T-helper 9 cell (primary cell): ENCODE data around the gene UBE2G1.
A peak's percentile ranks its signal among the peaks of the same experiment; 100 is the strongest.

Experiments
- DNase-seq: peaks from one replicate; pipeline ENCODE4 v3.0.0-alpha.2; 2020

The UBE2G1 gene

DNA sequence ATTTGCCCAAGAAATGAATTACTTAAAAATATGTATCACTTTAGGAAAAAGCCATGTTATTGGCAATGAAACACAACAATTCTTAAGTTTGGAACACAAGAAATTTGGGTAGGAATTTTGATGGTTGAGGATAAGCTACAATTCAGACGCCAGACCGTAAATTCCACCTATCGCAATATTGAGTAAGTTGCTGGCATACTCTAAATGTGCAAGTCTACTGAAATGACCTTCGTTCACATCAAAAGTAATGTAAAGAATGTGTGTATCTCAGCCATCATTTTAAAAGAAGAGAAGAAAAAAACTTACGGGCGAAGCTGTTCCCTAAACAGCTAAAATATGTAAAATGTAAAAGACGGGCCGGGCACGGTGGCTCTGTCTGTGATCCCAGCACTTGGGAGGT is 33.4 kb downstream of the UBE2G1 start:
- no peak for DNase-seq

DNA sequence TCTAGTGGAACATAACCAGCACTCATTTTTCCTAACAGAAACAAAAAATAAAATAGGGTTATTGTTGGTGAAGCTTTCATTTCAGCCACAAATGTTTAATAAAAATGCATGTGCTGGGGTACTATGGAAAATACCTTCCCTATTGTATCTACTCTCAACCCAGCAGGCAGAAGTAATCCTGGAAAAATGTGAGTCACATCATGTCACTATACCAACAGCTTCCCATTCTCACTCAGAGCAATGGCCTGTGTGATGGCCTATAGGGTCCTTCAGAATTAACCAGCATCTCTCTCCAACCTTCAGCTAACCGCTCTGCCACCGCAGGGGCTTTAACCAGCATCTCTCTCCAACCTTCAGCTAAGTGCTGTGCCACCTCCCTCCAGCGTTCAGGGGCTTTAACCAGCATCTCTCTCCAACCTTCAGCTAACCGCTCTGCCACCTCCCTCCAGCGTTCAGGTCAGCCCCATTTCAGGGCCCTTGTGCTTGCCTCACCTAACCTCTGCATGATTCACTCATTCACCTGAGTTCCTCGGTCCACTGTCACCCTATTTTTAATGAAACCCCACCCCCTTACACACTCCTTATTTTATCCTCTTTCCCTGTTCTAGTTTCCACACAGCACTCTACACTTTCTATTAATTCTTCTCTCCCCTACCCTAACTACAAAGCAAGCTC is 34.0 kb downstream of the UBE2G1 start:
- DNase-seq = no peak

DNA sequence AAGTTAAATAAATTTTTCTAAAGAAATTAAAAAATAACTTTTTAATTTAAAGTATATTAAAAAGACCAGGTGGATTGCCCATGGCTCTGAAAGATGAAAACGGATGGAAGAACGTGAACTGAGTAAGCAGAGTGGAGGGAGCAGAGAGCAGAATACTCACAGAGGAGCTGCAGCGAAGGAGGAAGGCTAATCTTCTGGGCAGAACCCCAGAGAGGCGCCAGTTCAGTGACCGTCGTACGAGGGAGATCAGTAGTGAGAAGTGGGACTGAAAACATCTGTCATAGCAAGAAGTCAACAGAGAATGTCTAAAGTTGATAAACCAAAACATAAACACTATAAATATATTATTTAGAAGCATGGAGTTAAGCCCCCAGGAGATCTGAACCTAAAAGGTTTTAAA is 34.9 kb downstream of the UBE2G1 start:
- no peak for DNase-seq

DNA sequence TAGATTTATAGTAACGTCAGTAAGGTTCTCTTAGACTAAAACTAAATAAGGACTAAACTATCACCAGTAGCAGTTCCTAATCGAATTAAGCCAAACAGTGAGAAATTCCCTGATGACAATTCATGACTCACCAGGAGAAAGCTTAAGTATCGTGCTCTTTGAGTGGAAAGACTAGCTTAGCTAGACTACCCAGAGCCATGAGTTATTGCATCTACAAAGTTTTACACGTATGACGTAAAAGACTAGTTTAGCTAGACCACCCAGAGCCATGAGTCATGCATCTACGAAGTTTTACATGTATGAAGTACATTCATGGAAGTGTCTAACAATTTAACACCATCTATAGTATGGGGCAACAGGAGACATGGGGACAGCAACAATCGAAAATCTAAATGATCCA is 36.6 kb downstream of the UBE2G1 start:
- no peak for DNase-seq

DNA sequence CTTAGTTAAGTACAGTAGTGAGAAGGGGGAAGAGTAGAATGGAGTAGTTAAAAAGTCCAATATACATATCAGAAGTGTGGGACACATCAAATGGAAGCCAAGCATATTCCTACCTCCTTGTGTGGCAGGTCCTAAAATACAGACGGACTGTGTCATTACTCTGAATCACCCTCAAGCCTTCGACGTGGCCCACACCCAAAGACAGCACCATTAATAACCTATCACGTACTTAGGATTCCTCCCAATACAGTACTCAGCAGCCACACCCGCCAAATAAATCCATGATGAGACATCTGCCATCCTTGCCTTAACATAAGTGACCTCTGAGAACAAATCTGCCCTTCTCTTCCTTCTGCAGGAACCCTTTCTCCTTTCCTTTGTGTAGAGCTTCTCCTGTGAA is 38.9 kb downstream of the UBE2G1 start:
- DNase-seq = no peak

DNA sequence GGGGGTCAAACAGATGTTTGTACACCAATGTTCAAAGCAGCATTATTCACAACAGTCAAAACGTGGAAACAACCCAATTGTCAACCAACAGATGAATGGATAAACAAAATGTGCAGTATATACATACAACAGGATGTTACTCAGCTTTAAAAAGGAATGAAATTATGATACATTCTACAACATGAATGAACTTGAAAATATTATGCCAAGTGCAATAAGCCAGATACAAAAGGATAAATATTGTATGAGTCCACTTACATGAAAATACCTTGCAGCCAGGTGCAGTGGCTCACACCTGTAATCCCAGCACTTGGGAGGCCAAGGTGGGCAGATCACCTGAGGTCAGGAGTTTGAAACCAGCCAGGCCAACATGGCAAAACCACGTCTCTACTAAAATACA is 39.9 kb downstream of the UBE2G1 start:
- no peak for DNase-seq

DNA sequence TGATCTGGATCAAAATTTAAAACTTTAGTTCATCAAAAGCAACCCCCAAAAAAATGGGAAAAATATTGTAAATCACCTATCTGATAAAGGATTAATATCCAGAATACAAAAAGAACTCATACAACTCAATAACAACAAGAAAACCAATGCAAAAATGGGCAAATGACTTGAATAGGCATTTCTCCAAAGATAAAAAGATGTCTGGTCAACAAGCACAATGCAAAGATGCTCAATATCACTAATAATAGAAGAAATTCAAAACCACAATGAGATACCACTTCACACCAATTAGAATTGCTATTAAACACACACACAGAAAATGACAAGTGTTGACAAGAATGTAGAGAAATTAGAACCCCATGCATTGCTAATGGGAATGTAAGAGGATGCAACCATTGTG is 40.4 kb downstream of the UBE2G1 start:
- no peak for DNase-seq

DNA sequence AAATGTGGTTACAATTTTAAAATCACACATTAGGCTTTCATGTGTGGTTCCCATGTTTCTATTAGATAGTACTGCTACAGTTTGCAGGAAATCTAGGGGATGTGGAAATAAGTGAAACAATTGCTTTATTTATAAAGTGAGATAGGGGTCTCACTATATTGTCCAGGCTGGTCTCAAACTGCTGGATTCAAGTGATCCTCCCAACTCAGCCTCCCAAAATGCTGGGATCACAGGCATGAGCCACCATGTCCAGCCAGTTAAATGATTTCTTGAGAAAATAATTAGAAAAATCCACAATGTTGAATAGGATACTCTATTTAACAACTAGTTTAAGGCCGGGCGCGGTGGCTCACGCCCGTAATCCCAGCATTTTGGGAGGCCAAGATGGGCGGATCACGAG is 42.0 kb downstream of the UBE2G1 start:
- DNase-seq = no peak

DNA sequence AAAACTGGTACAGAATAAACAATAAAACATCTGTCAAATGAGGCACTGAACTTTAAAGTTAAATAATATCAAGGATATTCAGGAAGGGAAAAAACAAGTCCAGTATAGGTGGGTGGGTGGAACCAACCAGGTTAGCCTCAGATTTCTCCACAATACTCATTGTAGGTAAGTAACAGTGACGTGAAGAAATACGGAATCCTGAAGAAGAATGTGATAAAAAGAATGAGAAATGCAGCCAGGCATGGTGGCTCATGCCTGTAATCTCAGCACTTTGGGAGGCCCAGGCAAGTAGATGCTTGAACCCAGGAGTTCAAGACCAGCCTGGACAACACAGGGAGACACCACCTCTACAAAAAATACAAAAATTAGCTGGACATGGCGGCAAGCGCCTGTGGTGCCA is 47.3 kb downstream of the UBE2G1 start:
- no peak for DNase-seq

DNA sequence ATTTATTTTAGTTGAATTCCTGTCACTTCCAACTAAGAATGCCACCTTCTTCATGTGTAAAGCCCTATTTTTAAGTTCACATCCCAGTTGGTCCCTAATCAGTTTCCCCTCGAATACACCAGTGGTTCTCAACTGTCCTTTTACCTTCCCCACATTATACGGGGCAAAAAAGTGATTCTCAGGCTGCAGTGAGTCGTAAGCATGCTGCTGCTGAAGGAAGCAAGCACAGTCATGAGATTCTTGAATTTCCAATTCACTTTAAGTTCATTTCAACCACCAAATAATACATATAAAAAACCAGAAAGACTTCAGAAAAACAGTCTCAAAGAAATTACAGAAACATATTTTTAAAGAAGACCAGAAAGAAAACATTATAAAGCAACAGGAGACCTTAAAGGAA is 47.9 kb downstream of the UBE2G1 start:
- no peak for DNase-seq

DNA sequence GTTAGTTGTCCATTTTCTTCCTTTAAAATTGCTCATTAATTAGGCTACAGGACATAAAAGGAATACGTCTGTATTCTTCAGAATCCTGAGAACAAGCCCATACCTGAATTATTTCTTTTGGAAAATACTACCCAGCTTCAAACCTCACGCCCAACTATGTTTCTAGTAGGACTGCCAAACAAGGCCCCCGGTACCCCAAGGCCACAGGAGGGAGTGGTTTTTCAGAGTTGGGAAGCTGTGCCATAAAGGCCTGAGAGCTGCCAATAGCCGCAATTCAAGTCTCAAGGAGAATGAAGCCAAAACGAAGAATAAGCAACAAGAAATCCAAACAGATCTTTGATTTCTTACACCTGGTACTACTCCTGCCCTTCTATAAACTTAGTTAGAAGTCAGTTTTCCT is 48.3 kb downstream of the UBE2G1 start:
- no peak for DNase-seq

DNA sequence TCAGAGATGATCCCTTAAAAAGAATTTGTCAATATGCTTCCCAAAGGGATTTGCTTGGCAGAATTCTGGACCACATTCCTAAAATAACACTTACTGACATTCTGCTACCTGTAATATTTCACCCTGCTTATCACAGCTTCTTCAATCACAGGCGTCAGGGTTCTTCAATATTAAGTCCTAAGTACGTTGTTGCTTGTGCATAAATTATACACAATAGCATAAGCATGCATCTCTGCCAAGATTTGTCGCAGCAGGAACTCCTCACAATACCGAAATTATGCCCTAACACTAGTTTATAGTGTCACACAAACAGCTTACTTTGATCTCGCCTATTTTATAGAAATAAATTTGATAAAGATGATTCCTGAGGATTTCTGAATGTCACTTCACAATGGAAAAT is 48.9 kb downstream of the UBE2G1 start:
- DNase-seq = no peak

DNA sequence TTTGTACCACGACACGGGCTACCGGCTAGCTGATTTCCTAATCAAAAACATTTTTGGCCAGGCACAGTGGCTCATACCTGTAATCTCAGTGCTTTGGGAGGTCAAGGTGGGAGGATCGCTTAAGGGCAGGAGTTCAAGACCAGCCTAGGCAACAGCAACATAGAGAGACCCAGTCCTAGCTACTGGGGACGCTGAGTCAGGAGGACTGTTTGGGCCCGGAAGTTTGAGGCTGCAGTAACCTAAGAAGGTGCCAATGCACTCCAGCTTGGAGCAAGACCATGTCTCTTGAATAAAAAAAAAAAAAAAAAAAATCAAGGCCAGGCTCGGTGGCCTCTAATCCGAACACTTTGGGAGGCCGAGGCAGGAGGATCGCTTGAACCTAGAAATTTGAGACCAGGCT is 49.8 kb downstream of the UBE2G1 start:
- no peak for DNase-seq

DNA sequence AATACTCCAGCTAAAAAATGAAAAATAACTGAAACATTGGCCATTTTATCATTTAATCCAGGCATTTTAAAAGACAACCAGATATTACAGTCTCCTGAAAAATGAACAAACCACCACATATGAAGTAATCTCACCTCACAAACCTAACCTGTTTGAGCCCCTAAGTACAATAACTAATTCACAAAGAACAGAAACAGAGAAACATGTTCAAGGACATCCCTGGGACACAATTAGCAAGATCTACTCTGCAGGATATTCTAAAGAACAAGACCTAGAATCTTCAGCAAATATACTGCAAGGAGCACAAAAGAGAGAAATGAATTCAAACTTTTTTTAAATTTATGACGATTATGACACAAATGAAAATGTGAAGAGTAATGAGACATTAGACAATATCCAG is 51.9 kb downstream of the UBE2G1 start:
- no peak for DNase-seq

DNA sequence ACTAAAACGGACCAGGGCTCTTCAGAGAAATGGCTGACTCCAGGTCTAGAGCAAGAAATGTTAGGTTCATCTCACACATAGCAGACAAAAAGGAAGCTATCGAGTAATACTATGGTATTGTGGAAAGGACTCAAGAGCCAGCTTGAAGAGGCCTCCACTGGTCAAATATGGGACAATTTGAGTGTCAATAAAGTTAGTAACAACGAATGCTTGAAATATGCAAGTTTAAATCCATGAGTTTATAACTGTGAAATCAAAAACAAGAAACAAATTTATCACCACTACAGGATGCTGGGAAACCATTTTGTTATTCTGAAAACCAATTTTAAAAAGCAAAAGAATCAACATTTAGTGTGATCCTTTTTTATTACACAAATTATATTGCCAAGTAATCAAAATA is 52.3 kb downstream of the UBE2G1 start:
- no peak for DNase-seq

DNA sequence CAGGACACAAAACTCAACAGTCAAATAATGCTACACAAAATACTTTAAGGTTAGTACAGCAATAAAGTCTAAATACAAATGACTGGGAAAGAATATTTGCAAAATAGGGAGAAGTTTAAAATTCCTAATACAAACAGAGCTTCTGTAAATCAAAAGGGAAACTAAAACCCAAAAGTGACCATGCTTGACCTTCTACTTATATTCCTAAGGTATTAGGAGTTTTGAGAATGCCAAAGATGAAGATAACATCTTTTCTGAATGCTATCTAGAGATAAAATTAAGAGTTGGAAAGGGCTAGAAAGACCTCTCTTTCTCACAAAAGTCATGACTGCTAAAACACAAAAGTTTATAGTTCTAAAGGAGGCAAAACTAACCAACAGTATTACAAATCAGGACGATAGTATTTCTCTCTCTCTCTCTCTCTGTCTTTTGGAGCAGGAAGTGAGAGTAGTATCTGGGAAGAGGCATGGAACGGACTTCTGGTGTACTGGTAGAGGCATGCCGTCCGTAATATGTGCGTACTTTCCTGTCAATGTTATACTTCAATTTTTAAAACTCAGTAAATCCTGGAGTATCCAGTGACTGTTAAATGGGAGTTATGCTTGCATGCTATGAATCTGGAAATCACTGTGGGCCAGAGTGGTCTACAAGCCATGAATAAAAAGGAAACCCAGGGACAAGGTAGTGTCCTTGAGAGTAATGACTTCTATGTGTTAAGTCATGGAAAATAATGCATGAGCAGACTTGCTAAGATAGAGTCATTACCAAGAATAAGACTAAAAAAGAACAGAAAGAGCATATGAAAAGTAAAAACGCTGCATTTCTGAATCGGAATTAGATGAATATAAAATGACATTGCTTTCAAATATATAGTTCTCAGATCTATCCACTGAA is 53.0 kb downstream of the UBE2G1 start:
- no peak for DNase-seq

DNA sequence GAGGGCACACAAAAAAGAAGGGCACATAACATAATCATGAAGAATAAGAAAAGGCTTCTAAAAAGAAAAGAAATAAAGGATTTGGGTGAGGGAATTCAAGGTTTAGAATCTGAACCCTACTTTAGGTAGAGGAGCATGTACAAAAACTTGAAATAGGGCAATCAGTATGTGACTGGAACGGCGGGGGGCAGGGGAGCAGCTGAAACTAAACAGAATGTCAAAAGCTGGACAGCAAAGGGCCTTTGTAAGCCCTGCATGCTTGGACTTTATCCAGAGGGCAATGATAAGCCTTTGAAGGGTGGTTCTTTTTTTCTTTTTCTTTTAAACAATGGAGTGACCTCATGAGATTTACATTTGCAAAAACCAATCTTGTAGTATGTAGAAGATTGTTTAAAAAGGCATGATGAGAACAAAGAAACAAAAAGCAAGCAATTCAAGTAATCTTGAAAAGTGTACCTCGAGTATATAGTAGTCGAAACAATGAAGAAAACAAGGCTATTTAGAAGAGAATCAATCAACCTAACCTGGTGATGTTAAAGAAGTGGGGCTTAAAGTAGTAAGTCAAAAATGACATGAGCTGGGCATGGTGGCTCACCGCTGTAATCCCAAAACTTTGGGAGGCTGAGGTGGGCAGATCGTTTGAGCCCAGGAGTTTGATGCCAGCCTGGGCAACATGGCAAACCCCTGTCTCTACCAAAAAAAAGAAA is 56.0 kb downstream of the UBE2G1 start:
- no peak for DNase-seq

DNA sequence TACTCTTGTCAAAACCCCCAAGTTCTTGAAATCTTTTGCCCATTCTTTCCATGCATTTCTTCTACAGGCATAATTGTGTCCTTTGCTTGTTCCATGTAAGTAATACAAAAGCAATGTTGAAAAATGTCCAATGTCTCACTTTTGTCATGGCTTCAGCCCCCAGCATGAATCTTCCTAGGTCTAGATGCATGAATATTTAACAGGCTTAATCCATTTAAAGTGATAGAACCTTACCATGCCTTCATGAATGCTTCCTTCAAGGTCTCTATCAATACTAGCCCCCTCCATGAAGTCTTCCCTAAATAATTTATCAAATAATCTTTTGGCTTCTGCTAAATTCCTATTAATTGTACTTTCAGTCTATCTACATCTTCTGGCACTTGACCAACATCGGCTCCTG is 56.6 kb downstream of the UBE2G1 start:
- DNase-seq = no peak

DNA sequence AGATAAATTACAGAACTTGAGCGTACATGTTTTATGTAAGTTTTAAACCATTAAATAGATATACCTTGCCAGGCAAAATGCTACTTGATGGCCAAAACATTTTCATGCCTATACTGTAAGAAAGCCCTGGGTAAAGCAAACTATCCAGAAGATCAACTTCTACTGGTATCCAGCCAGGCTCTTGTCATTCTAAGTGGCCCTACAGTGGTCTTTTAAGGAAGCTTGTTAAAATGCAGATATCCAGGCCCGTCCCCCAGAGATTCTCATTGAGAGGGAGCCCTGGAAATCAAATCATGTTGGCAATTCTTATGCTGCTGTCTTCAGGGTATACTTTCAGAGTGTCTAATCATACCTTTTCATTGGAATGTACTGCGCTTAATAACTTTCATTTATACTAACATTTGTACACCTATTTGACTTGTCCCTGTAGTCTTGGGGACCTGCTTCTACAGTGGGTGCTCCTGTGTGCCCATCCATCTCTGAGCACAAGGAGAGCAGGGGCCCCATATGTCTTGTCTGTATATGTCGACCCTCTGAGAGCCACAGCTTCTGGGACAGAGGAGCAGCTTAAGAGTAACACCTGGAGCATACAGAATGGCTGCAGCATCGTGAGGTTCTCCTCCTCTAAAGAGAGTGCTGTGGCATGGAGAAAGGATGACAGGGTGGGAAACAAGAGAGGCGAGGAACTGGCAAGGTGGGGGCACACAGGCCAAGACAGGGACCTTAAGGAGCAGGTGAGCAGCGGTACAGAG is 59.1 kb downstream of the UBE2G1 start:
- DNase-seq = no peak

DNA sequence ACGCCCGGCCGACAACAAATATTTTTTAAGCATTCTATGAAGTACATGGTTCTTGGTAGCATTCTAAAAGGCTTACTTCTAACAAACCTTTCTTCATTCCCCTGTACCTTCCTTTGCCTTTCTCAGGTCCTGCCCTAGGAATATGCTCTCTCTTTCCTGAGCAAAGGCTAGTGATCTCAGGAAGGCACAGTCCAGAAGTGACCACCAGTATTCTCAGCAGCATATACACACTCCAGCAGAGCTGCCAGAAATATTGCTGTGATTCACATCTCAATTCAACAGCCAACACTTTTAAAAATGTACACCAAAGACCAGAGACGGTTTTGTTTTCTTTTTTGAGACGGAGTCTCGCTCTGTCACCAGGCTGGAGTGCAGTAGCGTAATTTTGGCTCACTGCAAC is 61.3 kb downstream of the UBE2G1 start:
- no peak for DNase-seq

DNA sequence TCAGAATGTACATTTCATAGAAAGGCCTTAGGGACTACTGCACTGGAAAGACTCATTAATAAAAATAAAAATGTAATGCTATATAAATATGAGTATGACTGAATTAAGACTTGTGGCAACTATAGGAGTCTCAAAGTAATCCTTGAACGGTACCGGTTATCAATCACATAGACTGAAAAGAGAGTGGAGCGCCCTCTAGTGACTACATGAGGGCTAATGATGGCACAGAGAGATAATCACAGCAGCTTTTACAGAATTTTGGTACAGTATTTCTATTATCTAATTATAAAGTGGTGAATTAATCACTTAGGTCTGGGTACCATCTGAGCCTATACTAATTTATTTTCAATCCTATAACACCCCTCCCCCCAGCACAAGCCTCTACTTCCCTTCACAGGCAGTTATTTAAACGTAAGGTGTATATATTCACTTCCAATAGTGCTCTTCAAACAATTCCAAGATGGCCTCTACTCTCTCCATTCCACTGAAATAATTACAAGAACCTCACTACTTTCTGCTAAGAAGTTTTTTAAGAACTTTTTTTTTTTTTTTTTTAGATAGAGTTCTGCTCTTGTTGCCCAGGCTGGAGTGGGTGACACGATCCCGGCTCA is 62.0 kb downstream of the UBE2G1 start:
- DNase-seq = peak; percentile 44

DNA sequence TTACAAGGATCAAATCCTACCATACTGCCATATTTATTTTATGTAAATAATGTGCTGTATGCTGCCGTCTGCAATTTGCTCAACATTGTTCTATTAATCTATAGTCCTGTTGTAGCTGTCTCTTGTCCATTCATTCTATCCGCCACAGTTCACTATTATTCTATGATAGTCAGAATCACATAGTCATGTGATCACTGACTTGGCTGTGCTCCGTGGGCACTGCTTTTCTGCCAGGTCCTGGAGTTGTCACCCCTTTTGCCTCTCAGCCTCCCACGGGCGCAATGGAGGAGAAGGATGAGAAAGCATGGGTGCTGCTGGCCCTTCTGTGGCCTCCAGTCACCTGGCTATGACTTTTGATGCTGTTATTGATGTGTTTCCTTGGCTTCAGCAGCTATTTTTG is 65.4 kb downstream of the UBE2G1 start:
- DNase-seq = no peak

DNA sequence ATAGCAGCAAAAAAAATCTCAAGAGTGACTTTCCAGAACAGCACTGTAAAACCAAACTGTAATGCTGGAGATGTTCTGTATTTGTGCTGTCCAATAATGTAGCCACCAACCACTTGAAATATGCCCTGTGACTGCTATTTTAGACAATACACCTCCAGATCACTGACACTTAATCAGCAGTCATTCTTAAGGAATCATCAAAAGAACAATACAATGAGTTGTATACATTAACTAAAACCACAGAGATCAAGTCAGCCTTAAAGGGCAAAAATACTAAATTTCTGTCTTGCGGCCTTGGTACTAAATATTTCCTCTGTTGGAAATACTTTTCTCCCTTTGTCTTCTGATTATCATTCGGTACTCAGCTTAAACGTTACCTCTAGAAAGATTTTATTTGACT is 69.1 kb downstream of the UBE2G1 start:
- DNase-seq = no peak
